Measurements from ENCODE around the gene RPS6KA2.

DNA sequence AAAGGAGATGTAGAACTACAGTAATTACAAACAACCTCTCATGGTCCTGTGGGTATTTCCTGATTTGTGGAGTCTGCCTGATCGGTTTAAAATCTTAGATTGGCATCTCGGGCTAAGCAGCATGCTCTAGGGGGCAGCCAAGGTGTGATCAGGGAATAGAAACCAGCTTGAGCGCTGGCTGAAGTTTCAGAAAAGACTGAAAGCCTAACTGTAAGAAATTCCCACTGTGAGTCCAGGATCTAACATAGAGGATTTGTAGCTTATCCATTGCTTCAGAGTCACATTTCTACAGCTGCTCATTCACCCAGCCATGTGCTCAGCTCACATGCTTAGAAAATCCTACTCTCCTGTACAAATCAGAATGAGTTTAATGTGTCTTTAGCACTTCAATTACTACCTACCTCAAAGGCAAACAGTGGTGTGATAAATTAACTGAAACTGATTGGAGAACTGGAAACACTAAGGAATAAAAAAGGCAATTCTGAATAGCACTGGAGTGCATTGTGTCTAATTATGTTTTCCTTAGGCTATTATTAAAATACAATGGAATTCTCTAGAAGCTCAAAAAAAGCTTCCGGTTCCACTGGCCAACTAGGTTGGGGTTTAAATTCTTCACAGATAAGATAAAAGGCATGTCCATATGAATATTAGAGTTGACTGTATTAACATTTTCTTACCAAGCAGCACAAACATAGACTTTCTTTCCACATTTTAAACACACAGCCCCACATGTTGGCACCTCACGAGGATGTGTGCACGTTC, 170.5 kb downstream of the RPS6KA2 start:
- TF ChIP-seq, protein P1, sequence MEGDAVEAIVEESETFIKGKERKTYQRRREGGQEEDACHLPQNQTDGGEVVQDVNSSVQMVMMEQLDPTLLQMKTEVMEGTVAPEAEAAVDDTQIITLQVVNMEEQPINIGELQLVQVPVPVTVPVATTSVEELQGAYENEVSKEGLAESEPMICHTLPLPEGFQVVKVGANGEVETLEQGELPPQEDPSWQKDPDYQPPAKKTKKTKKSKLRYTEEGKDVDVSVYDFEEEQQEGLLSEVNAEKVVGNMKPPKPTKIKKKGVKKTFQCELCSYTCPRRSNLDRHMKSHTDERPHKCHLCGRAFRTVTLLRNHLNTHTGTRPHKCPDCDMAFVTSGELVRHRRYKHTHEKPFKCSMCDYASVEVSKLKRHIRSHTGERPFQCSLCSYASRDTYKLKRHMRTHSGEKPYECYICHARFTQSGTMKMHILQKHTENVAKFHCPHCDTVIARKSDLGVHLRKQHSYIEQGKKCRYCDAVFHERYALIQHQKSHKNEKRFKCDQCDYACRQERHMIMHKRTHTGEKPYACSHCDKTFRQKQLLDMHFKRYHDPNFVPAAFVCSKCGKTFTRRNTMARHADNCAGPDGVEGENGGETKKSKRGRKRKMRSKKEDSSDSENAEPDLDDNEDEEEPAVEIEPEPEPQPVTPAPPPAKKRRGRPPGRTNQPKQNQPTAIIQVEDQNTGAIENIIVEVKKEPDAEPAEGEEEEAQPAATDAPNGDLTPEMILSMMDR (IDR thresholded peaks at IDR 0.05; ENCODE audit: borderline replicate concordance, extremely low read depth, low read length, poor library complexity, severe bottlenecking): peak; percentile 30
- no peak for TF ChIP-seq EZH2 (IDR thresholded peaks at IDR 0.05; ENCODE audit: borderline replicate concordance, low read depth, low read length, severe bottlenecking)
